Astrocyte (in vitro differentiated cells and primary cell): Measurements from ENCODE around the gene OSBPL9.
"Not testable (repeated sequence)": the region's sequence is repeated elsewhere in the genome, so short reads cannot be mapped to it uniquely, and the experiment has no call there.

ENCODE experiments used
- EZH2 ChIP-seq: IDR thresholded peaks from 2 replicates; pipeline ENCODE4 v1.6.1; 2012; ENCODE audit warnings: mild to moderate bottlenecking, low read length, inconsistent platforms; ENCODE audit not compliant: insufficient read depth
- TF ChIP-seq, protein P1 (sequence below): IDR thresholded peaks from 2 replicates; pipeline ENCODE4 v1.5.1; 2011; ENCODE audit warnings: low read depth, mild to moderate bottlenecking, inconsistent platforms, low read length, moderate library complexity; ENCODE audit not compliant: insufficient read depth

DNA sequence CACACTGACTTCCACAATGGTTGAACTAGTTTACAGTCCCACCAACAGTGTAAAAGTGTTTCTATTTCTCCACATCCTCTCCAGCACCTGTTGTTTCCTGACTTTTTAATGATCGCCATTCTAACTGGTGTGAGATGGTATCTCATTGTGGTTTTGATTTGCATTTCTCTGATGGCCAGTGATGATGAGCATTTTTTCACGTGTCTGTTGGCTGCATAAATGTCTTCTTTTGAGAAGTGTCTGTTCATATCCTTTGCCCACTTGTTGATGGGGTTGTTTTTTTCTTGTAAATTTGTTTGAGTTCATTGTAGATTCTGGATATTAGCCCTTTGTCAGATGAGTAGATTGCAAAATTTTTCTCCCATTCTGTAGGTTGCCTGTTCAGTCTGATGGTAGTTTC is 85.3 kb downstream of the OSBPL9 start:
- TF ChIP-seq, protein P1, sequence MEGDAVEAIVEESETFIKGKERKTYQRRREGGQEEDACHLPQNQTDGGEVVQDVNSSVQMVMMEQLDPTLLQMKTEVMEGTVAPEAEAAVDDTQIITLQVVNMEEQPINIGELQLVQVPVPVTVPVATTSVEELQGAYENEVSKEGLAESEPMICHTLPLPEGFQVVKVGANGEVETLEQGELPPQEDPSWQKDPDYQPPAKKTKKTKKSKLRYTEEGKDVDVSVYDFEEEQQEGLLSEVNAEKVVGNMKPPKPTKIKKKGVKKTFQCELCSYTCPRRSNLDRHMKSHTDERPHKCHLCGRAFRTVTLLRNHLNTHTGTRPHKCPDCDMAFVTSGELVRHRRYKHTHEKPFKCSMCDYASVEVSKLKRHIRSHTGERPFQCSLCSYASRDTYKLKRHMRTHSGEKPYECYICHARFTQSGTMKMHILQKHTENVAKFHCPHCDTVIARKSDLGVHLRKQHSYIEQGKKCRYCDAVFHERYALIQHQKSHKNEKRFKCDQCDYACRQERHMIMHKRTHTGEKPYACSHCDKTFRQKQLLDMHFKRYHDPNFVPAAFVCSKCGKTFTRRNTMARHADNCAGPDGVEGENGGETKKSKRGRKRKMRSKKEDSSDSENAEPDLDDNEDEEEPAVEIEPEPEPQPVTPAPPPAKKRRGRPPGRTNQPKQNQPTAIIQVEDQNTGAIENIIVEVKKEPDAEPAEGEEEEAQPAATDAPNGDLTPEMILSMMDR: not testable (repeated sequence)
- TF ChIP-seq EZH2: not testable (repeated sequence)
